ENCODE data around the gene APOH.

APOH gene

GRCh38 chr17:66250686-66251085, 21.5 kb upstream of the APOH start:
- H3K4me3 ChIP-seq (ENCODE audit: low read length): no peak overlapping the region
- no peaks in the 10 kb centered on the region for H3K36me3 ChIP-seq (ENCODE audit: control insufficient read depth, insufficient read depth, low read length)
- H2AK5ac ChIP-seq (ENCODE audit: low read length): no peak overlapping the region
- H3K56ac ChIP-seq (ENCODE audit: low read length): no peak overlapping the region
- H3K4ac ChIP-seq (ENCODE audit: low read depth, low read length): no peak overlapping the region
- DNase-seq: peak; percentile 8
- H3K4me2 ChIP-seq (ENCODE audit: low read length): no peak overlapping the region
- H4K8ac ChIP-seq (ENCODE audit: low read depth, low read length): no peak overlapping the region
- H3K23ac ChIP-seq (ENCODE audit: low read length): no peak overlapping the region
- no peak overlapping the region for H2BK120ac ChIP-seq (ENCODE audit: low read depth, low read length)
- H3K27me3 ChIP-seq (ENCODE audit: insufficient read depth, low read length, poor library complexity): no peaks in the 10 kb centered on the region
- no peak overlapping the region for H2BK15ac ChIP-seq (replicated peaks; ENCODE audit: low read depth)
- H4K5ac ChIP-seq (ENCODE audit: low read length): no peak overlapping the region
- no CpG with 5 or more reads among the region's 3 CpGs for WGBS (ENCODE audit: extremely low coverage, insufficient coverage, low lambda C conversion rate)
- no peaks in the 10 kb centered on the region for H3K79me2 ChIP-seq (ENCODE audit: control insufficient read depth, insufficient read depth, low read length)
- H3K9ac ChIP-seq (ENCODE audit: low read length): no peak overlapping the region
- H3K18ac ChIP-seq (ENCODE audit: low read length): no peak overlapping the region
- no peak overlapping the region for H3K27ac ChIP-seq (ENCODE audit: low read depth, low read length)
- H3K79me1 ChIP-seq (ENCODE audit: low read length): no peaks in the 10 kb centered on the region
- H3K4me1 ChIP-seq (ENCODE audit: control insufficient read depth, low read depth, low read length): no peaks in the 10 kb centered on the region
- H2BK5ac ChIP-seq (ENCODE audit: low read length): no peak overlapping the region

GRCh38 chr17:66248285-66248684, 19.1 kb upstream of the APOH start:
- Histone ChIP-seq H3K27ac (ENCODE audit: low read depth, low read length) (no peak overlapping the region), H3K18ac (ENCODE audit: low read length) (no peak overlapping the region), H3K79me2 (ENCODE audit: control insufficient read depth, insufficient read depth, low read length) (no peaks in the 10 kb centered on the region), H3K4ac (ENCODE audit: low read depth, low read length) (no peak overlapping the region), H3K4me1 (ENCODE audit: control insufficient read depth, low read depth, low read length) (no peaks in the 10 kb centered on the region), H3K9ac (ENCODE audit: low read length) (no peak overlapping the region), H4K5ac (ENCODE audit: low read length) (no peak overlapping the region), H3K4me3 (ENCODE audit: low read length) (no peak overlapping the region), H2BK120ac (ENCODE audit: low read depth, low read length) (no peak overlapping the region), H2AK5ac (ENCODE audit: low read length) (no peak overlapping the region), H3K79me1 (ENCODE audit: low read length) (no peaks in the 10 kb centered on the region), H3K4me2 (ENCODE audit: low read length) (no peak overlapping the region), H3K27me3 (ENCODE audit: insufficient read depth, low read length, poor library complexity) (no peaks in the 10 kb centered on the region), H3K23ac (ENCODE audit: low read length) (no peak overlapping the region), H3K56ac (ENCODE audit: low read length) (no peak overlapping the region), H4K8ac (ENCODE audit: low read depth, low read length) (no peak overlapping the region), H2BK5ac (ENCODE audit: low read length) (no peak overlapping the region), H2BK15ac (replicated peaks; ENCODE audit: low read depth) (no peak overlapping the region), H3K36me3 (ENCODE audit: control insufficient read depth, insufficient read depth, low read length) (no peaks in the 10 kb centered on the region)
- no CpG with 5 or more reads among the region's 5 CpGs for WGBS (ENCODE audit: extremely low coverage, insufficient coverage, low lambda C conversion rate)
- DNase-seq: no peak

- Histone ChIP-seq H2BK5ac (ENCODE audit: low read length) (no peak overlapping the region), H3K27me3 (ENCODE audit: insufficient read depth, low read length, poor library complexity) (no peaks in the 10 kb centered on the region), H4K5ac (ENCODE audit: low read length) (no peak overlapping the region), H2BK15ac (replicated peaks; ENCODE audit: low read depth) (no peak overlapping the region), H3K9ac (ENCODE audit: low read length) (no peak overlapping the region), H3K79me1 (ENCODE audit: low read length) (no peaks in the 10 kb centered on the region), H3K56ac (ENCODE audit: low read length) (no peak overlapping the region), H3K79me2 (ENCODE audit: control insufficient read depth, insufficient read depth, low read length) (no peaks in the 10 kb centered on the region), H3K18ac (ENCODE audit: low read length) (no peak overlapping the region), H3K4me2 (ENCODE audit: low read length) (no peak overlapping the region), H3K4ac (ENCODE audit: low read depth, low read length) (no peak overlapping the region), H3K4me3 (ENCODE audit: low read length) (no peak overlapping the region), H3K4me1 (ENCODE audit: control insufficient read depth, low read depth, low read length) (no peaks in the 10 kb centered on the region), H4K8ac (ENCODE audit: low read depth, low read length) (no peak overlapping the region), H3K36me3 (ENCODE audit: control insufficient read depth, insufficient read depth, low read length) (no peaks in the 10 kb centered on the region), H2BK120ac (ENCODE audit: low read depth, low read length) (no peak overlapping the region), H3K27ac (ENCODE audit: low read depth, low read length) (no peak overlapping the region), H3K23ac (ENCODE audit: low read length) (no peak overlapping the region), H2AK5ac (ENCODE audit: low read length) (no peak overlapping the region)
- no CpG with 5 or more reads among the region's 1 CpG for WGBS (ENCODE audit: extremely low coverage, insufficient coverage, low lambda C conversion rate)
- DNase-seq: no peak
These were observed 12.6 kb upstream of the APOH start for GRCh38 chr17:66241839-66242238.

GRCh38 chr17:66240630-66241029, 11.4 kb upstream of the APOH start:
- no CpG with 5 or more reads among the region's 3 CpGs for WGBS (ENCODE audit: extremely low coverage, insufficient coverage, low lambda C conversion rate)
- Histone ChIP-seq H4K8ac (ENCODE audit: low read depth, low read length) (no peak overlapping the region), H3K4ac (ENCODE audit: low read depth, low read length) (no peak overlapping the region), H3K36me3 (ENCODE audit: control insufficient read depth, insufficient read depth, low read length) (no peaks in the 10 kb centered on the region), H3K27me3 (ENCODE audit: insufficient read depth, low read length, poor library complexity) (no peaks in the 10 kb centered on the region), H3K9ac (ENCODE audit: low read length) (no peak overlapping the region), H3K4me1 (ENCODE audit: control insufficient read depth, low read depth, low read length) (no peaks in the 10 kb centered on the region), H3K56ac (ENCODE audit: low read length) (no peak overlapping the region), H2BK120ac (ENCODE audit: low read depth, low read length) (no peak overlapping the region), H4K5ac (ENCODE audit: low read length) (no peak overlapping the region), H2BK15ac (replicated peaks; ENCODE audit: low read depth) (no peak overlapping the region), H3K4me2 (ENCODE audit: low read length) (no peak overlapping the region), H3K18ac (ENCODE audit: low read length) (no peak overlapping the region), H3K79me2 (ENCODE audit: control insufficient read depth, insufficient read depth, low read length) (no peaks in the 10 kb centered on the region), H3K4me3 (ENCODE audit: low read length) (no peak overlapping the region), H3K79me1 (ENCODE audit: low read length) (no peaks in the 10 kb centered on the region), H2AK5ac (ENCODE audit: low read length) (no peak overlapping the region), H2BK5ac (ENCODE audit: low read length) (no peak overlapping the region), H3K23ac (ENCODE audit: low read length) (no peak overlapping the region), H3K27ac (ENCODE audit: low read depth, low read length) (no peak overlapping the region)
- no peak for DNase-seq

- H3K27ac ChIP-seq (ENCODE audit: low read depth, low read length): no peak overlapping the region
- no peak for DNase-seq
- no peak overlapping the region for H4K5ac ChIP-seq (ENCODE audit: low read length)
- H2BK15ac ChIP-seq (replicated peaks; ENCODE audit: low read depth): no peak overlapping the region
- WGBS (ENCODE audit: extremely low coverage, insufficient coverage, low lambda C conversion rate): no CpG with 5 or more reads among the region's 6 CpGs
- no peaks in the 10 kb centered on the region for H3K79me2 ChIP-seq (ENCODE audit: control insufficient read depth, insufficient read depth, low read length)
- no peak overlapping the region for H3K23ac ChIP-seq (ENCODE audit: low read length)
- H3K4me3 ChIP-seq (ENCODE audit: low read length): no peak overlapping the region
- no peaks in the 10 kb centered on the region for H3K27me3 ChIP-seq (ENCODE audit: insufficient read depth, low read length, poor library complexity)
- no peaks in the 10 kb centered on the region for H3K36me3 ChIP-seq (ENCODE audit: control insufficient read depth, insufficient read depth, low read length)
- no peaks in the 10 kb centered on the region for H3K79me1 ChIP-seq (ENCODE audit: low read length)
- no peak overlapping the region for H2AK5ac ChIP-seq (ENCODE audit: low read length)
- no peak overlapping the region for H3K4ac ChIP-seq (ENCODE audit: low read depth, low read length)
- H3K18ac ChIP-seq (ENCODE audit: low read length): no peak overlapping the region
- no peak overlapping the region for H3K9ac ChIP-seq (ENCODE audit: low read length)
- H4K8ac ChIP-seq (ENCODE audit: low read depth, low read length): no peak overlapping the region
- H2BK120ac ChIP-seq (ENCODE audit: low read depth, low read length): no peak overlapping the region
- H3K56ac ChIP-seq (ENCODE audit: low read length): no peak overlapping the region
- no peak overlapping the region for H3K4me2 ChIP-seq (ENCODE audit: low read length)
- H3K4me1 ChIP-seq (ENCODE audit: control insufficient read depth, low read depth, low read length): no peaks in the 10 kb centered on the region
- H2BK5ac ChIP-seq (ENCODE audit: low read length): no peak overlapping the region
These were observed 10.8 kb upstream of the APOH start for GRCh38 chr17:66240013-66240412.

GRCh38 chr17:66235377-66235994, 6.3 kb upstream of the APOH start:
- Histone ChIP-seq H3K79me1 (ENCODE audit: low read length) (no peaks in the 10 kb centered on the region), H3K79me2 (ENCODE audit: control insufficient read depth, insufficient read depth, low read length) (no peaks in the 10 kb centered on the region), H3K9ac (ENCODE audit: low read length) (no peak overlapping the region), H3K56ac (ENCODE audit: low read length) (no peak overlapping the region), H3K4ac (ENCODE audit: low read depth, low read length) (no peak overlapping the region), H3K27me3 (ENCODE audit: insufficient read depth, low read length, poor library complexity) (no peaks in the 10 kb centered on the region), H2BK5ac (ENCODE audit: low read length) (no peak overlapping the region), H4K8ac (ENCODE audit: low read depth, low read length) (no peak overlapping the region), H2BK120ac (ENCODE audit: low read depth, low read length) (no peak overlapping the region), H2AK5ac (ENCODE audit: low read length) (no peak overlapping the region), H4K5ac (ENCODE audit: low read length) (no peak overlapping the region), H3K36me3 (ENCODE audit: control insufficient read depth, insufficient read depth, low read length) (no peaks in the 10 kb centered on the region), H3K27ac (ENCODE audit: low read depth, low read length) (no peak overlapping the region), H2BK15ac (replicated peaks; ENCODE audit: low read depth) (no peak overlapping the region), H3K4me1 (ENCODE audit: control insufficient read depth, low read depth, low read length) (no peaks in the 10 kb centered on the region), H3K18ac (ENCODE audit: low read length) (no peak overlapping the region), H3K4me3 (ENCODE audit: low read length) (no peak overlapping the region), H3K23ac (ENCODE audit: low read length) (no peak overlapping the region), H3K4me2 (ENCODE audit: low read length) (no peak overlapping the region)
- WGBS (ENCODE audit: extremely low coverage, insufficient coverage, low lambda C conversion rate): no CpG with 5 or more reads among the region's 3 CpGs
- DNase-seq: no peak
